ENCODE results near the gene RAMP3.

Gene RAMP3

DNA sequence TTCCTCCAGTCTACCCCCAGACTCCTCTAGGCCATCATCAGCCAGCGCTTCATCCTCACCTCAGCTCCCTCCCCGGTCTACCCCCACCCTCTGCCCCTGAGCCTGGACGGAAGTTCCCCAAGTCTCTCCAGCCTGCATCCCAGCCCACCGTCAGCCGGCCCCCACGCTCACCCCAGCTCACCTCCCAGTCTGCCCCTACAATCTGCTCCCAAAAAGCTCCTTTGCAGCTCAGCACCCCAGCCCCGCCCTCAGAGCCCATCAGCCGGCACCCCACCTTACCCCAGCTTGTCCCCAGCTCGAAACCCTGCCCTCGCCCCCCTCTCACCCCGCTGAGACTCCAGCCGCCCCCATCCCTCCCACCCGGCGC lies 322 bp upstream of the RAMP3 start:
- TF ChIP-seq, protein P1, sequence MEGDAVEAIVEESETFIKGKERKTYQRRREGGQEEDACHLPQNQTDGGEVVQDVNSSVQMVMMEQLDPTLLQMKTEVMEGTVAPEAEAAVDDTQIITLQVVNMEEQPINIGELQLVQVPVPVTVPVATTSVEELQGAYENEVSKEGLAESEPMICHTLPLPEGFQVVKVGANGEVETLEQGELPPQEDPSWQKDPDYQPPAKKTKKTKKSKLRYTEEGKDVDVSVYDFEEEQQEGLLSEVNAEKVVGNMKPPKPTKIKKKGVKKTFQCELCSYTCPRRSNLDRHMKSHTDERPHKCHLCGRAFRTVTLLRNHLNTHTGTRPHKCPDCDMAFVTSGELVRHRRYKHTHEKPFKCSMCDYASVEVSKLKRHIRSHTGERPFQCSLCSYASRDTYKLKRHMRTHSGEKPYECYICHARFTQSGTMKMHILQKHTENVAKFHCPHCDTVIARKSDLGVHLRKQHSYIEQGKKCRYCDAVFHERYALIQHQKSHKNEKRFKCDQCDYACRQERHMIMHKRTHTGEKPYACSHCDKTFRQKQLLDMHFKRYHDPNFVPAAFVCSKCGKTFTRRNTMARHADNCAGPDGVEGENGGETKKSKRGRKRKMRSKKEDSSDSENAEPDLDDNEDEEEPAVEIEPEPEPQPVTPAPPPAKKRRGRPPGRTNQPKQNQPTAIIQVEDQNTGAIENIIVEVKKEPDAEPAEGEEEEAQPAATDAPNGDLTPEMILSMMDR (IDR thresholded peaks at IDR 0.05; ENCODE audit: low read depth, low read length): no peak

DNA sequence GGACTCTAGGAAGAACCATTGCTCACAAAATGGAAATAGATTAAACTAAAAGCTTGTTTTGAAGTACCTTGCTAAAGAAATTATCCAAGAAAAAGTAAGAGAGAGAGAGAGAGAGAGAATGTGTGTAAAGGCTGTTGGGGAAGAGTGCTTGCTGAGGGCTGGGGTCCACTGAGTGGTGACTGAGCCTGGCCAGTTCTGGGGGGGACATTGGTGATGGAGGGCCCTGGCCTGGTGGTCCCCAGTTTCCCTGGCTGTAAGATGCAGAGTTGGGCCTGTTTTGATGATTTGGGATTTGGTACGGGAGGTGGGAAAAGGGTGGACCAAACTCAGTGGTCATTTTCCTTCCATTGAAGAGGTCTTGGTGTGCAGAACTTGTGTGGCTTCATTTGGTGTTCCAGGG lies 880 bp downstream of the RAMP3 start:
- no peak for DNase-seq (ENCODE audit: extremely low read depth, low read depth)
- TF ChIP-seq, protein P1 (IDR thresholded peaks at IDR 0.05; ENCODE audit: low read depth, low read length): no peak

More for the DNA sequence above, 322 bp upstream of the RAMP3 start:
- DNase-seq (ENCODE audit: extremely low read depth, low read depth): no peak

DNA sequence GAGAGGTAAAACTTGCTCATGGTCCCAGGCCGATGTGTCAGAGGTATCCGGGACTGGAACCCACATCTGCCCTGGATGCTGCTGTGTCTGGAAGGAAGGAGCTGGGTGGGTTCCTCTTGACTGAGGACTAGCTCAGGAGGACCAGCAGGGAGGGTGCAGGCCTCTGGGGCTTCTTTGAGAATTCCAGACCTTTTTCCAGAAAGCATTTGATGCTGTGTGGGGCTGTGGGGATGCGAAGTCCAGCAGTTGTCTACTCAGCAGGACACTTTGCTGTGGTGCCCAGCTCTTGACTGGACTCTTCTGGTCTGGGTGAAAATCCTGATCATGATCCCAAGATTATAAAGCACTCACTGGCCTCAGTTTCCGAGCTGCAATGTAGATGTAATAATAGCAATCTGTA lies 1.7 kb downstream of the RAMP3 start:
- TF ChIP-seq, protein P1 (IDR thresholded peaks at IDR 0.05; ENCODE audit: low read depth, low read length): no peak
- no peak for DNase-seq (ENCODE audit: extremely low read depth, low read depth)

DNA sequence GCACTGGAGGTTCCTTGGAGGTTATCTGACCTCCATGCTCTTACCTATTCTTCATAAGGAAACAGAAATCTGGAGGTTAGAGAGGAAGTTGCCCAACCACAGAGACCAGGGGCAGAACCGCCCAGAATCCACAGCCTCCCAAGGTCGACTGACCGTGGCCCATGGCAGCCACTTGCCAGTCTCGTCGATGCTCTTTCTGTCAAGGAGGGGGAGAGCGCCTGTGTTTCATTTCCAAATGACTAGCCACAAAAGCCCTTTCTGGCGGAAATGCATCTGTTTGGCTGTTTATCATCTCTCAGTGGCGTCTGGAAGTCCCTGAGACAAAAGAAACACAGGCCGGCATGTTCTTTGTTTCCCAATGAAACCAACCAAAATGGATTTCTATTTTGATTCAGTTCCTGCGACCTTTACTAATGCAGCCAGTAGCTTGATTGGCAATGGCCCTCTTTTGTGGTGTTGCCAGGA lies 2.9 kb downstream of the RAMP3 start:
- TF ChIP-seq, protein P1 (IDR thresholded peaks at IDR 0.05; ENCODE audit: low read depth, low read length): no peak
- DNase-seq (ENCODE audit: extremely low read depth, low read depth): no peak

DNA sequence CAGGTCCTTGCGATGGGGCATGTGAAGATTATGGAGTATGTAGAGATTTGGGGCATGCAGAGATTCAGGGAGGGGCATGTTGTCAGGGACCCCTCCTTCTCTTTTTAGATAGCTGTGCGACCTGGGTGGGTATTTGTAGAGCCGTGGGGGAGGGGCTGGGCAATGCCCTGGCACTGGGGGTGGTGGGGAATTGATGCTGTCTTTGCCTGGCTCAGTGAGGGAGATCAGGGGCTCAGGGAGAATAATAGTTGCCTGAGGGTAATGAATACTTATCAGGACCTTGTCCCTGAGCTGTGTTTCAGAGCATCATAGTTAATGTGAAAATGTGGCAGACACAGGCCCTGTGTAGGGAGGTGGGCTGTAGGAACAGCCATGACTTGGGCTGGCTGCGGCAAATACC lies 3.5 kb downstream of the RAMP3 start:
- TF ChIP-seq, protein P1 (IDR thresholded peaks at IDR 0.05; ENCODE audit: low read depth, low read length): no peak

DNA sequence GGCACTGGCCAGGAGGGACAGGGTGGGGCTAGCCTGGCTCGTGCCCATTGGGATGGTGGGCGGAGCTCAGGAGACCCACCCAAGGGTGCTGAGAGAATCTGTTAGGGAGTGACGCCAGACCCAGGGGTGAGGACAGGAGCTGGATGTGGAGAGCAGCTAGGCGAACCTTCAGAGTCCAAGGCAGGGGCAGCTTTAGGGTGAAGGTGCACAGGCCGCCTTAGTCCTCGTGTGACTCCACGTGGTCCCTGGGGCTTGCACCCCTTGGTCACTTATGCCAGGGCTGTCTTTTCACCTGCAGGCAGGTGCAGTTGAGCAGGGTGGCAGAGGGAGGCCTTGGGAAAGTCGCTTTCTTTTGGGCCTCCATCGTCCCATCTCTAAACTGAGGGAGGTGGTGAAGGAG lies 4.3 kb downstream of the RAMP3 start:
- TF ChIP-seq, protein P1 (IDR thresholded peaks at IDR 0.05; ENCODE audit: low read depth, low read length): no peak
- DNase-seq (ENCODE audit: extremely low read depth, low read depth): no peak

More for the DNA sequence above, 3.5 kb downstream of the RAMP3 start:
- no peak for DNase-seq (ENCODE audit: extremely low read depth, low read depth)

DNA sequence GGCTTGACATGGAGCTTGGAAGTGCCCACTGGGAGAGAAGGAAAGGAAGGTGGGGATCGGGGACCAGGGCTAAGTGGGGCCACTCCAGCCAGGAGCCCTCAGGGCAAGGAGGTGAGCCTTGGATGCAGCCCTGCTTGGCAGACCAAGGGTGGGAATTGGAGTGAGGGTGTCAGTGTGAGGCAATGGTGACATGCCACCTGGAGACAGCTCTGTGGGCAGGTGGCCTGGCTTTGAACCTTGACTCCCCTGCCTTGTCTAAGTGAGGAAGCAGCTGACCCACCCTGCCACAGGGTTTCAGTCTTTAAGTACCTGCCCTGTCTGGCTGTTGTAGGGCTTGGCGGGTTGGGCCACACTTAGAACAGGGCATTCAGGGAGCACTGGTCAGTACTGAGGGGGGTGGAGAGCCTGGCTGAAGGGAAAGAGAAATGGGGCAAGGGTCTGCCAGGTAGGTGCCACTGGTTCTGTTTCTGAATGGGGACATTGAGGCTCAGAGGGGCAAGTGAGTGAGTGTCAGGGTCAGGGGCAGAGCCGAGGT lies 4.8 kb downstream of the RAMP3 start:
- TF ChIP-seq, protein P1 (IDR thresholded peaks at IDR 0.05; ENCODE audit: low read depth, low read length): no peak
- DNase-seq (ENCODE audit: extremely low read depth, low read depth): no peak
